Measurements from ENCODE around the gene GZMM.
"Not testable (repeated sequence)": the region's sequence is repeated elsewhere in the genome, so short reads cannot be mapped to it uniquely, and the experiment has no call there.

The GZMM gene

DNA sequence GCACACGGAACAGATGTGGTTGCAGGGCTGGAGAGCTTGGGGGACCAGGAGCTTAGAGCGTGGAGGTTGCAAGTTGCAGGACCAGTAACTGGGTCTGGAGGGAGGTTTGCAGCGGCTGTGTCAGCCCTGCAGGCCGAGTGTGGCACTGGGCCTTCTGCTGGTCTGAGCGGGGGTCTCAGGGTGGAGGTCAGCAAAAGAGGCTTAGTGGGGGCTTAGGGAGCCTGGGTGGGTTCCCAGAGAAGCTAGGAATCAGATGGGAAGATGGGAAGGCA is 40.1 kb downstream of the GZMM start:
- DNase-seq (ENCODE audit: extremely low read depth, low read depth), result no peak
- H3K4me3 ChIP-seq (replicated peaks; ENCODE audit: low read depth, low read length), result no peak overlapping the region
- TF ChIP-seq, protein P1, sequence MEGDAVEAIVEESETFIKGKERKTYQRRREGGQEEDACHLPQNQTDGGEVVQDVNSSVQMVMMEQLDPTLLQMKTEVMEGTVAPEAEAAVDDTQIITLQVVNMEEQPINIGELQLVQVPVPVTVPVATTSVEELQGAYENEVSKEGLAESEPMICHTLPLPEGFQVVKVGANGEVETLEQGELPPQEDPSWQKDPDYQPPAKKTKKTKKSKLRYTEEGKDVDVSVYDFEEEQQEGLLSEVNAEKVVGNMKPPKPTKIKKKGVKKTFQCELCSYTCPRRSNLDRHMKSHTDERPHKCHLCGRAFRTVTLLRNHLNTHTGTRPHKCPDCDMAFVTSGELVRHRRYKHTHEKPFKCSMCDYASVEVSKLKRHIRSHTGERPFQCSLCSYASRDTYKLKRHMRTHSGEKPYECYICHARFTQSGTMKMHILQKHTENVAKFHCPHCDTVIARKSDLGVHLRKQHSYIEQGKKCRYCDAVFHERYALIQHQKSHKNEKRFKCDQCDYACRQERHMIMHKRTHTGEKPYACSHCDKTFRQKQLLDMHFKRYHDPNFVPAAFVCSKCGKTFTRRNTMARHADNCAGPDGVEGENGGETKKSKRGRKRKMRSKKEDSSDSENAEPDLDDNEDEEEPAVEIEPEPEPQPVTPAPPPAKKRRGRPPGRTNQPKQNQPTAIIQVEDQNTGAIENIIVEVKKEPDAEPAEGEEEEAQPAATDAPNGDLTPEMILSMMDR (IDR thresholded peaks at IDR 0.05; ENCODE audit: low read depth, low read length, missing control alignments), result no peak

DNA sequence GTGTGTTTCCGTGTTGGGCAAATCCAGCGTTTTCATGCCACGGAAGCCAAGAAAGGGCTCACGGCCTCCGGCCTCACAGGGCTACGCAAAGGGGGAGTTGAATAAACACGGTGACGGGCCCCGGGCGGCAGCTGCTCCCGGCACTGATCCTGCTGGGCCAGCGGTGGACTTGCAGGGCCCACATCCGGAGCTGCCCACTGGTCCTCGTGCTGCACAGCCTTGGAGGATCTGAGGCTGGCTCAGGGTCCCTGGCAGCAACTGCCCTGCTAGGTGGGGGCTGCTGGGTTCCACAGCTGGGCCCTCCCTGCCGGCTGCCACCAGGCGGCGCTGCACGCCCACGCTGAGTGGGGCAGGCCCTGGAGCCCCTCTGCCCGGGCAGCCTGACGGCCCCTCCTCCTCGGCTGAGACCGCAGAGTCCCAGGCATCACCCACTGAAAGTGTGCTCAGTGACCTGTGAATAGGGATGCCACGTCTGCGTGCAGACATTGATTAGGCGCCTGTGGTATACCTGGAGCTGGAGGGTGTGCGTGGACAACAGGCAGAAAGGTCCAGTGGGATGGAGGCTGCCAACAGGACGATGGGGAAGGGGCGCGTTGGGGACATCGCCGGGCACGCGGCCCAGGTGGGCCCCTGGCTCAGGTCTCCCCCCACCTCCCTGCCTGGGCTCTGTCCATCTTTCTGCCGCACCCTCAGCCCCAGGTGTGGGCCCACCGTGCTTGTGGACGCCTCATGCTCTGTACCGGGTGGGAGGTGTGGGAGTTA is 40.6 kb downstream of the GZMM start:
- DNase-seq (ENCODE audit: extremely low read depth, low read depth), result no peak

DNA sequence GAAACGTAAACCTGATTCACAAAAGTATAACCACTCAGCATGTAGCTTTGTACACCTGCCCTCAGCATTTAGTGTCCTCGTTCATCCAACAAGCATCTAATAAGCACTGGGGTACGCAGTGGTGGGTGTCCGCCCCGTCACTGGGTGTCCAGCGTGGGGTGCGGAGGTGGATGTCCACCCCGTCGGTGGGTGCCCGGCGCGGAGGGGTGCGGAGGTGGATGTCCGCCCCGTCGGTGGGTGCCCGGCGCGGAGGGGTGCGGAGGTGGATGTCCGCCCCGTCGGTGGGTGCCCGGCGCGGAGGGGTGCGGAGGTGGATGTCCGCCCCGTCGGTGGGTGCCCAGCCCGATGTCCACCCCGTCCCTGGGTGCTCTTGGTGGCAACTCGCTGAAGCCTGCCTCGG is 41.3 kb downstream of the GZMM start:
- DNase-seq (ENCODE audit: extremely low read depth, low read depth); H3K4me3 ChIP-seq (replicated peaks; ENCODE audit: low read depth, low read length): not testable (repeated sequence)

More for the DNA sequence above, 40.6 kb downstream of the GZMM start:
- no peak overlapping the region for H3K4me3 ChIP-seq (replicated peaks; ENCODE audit: low read depth, low read length)
- TF ChIP-seq, protein P1 (IDR thresholded peaks at IDR 0.05; ENCODE audit: low read depth, low read length, missing control alignments), result peak; percentile 95

DNA sequence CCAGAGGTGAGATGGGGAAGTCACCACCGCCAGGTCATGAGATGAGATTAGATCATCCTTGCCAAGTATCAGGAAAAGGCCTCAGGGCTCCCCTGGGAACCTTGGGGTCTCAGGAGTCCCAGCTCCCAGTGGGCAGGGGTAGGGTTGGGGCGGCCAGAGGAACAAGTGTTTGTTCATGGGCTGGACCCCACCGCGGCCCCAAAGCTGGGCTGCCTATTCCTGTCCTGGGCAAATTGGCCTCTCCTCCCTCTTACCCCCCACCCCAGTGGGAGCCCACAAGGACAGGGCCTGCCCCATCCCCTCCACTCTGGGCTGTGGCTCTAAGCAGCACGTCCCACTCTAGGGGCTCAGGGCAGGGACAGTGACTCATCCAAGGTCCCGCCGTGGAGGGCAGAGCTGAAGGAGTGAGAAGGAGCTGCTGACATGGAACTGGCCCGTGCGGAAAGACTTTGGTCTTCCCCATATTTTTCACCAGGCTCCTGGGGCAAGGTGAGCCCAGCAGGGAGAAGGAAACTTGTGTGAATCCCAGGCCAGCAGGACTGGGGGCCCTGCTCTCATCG is 41.8 kb downstream of the GZMM start:
- TF ChIP-seq, protein P1 (IDR thresholded peaks at IDR 0.05; ENCODE audit: low read depth, low read length, missing control alignments), result no peak
- DNase-seq (ENCODE audit: extremely low read depth, low read depth), result no peak
- no peak overlapping the region for H3K4me3 ChIP-seq (replicated peaks; ENCODE audit: low read depth, low read length)

DNA sequence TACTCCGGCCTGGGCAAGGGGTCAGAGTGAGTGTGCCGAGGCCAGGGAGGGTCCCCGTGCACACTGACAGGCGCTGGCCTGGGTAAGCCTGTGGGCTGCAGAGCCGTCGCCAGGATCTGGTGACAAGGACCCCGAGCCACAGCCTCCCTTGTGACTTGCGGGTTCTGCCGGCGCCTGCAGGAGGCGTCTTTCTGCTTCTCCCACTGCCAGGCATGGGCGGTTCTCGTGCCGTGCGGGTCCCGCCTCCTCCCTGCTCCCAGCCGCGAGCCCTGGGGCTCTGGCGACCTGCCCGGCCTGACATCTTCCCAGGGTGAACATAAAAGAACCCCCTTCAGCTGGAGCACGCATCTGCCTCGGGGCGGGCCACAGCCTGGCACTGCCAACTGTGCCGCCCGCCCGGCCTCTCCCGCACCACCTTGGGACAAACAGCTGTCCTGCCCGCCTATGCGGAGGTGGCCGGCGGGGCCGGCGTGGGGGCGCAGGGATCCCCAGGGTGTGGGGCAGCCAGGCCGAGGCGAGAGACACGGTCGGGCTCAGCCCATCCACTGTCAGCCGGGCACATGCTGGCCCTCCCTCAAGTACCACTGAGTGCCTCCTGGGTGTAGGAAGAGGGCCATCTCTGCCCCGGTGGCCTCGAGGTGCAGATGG is 44.4 kb downstream of the GZMM start:
- no peak for DNase-seq (ENCODE audit: extremely low read depth, low read depth)
- TF ChIP-seq, protein P1 (IDR thresholded peaks at IDR 0.05; ENCODE audit: low read depth, low read length, missing control alignments), result peak; percentile 74
- H3K4me3 ChIP-seq (replicated peaks; ENCODE audit: low read depth, low read length), result no peak overlapping the region

DNA sequence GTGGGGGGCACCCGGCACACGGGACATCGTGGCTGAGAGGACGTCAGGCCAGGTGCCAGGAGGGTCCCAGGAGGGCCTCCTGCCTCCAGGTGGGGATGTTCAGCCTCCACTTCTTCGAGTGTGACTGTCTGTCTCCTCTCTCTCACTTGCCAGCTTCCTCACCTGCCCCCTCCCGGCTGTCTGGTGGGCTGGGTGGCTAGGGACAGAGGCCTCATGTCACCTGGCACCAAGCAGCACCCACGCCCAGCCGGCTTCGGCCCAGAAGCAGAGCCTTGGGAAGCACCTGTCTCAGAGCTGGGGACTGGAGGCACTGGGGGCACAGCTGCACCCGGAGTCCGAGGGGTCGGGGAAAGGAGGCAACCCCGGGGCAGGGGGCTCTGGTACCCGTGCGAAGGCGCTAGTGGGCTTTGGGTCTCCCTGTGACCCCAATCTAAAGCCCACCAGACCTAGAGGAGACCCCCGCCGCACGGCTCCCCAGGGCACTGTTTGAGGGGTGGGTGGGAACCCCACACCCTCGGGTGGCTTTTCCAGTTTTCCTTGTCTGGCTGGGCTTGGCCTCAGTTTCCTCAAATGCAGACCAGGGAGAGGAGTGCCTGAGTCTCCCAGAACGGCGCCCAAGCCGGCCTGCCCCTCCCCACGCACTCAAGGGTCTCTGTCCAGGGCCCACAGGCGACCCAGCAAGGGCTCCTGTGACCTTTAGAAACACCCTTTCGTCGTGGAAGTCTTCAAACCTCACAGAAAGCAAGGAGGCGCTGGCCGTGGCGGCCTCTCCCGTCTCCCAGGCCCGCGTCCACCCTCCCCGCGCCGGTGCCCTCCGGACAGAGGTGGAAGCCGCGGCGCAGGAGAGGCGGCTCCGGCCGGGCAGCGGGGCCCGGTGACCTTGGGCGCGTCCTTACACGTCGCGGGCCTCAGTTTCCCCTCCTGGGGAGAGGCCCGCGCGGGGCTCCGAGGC is 45.2 kb downstream of the GZMM start:
- TF ChIP-seq, protein P1 (IDR thresholded peaks at IDR 0.05; ENCODE audit: low read depth, low read length, missing control alignments), result no peak
- DNase-seq (ENCODE audit: extremely low read depth, low read depth), result no peak
- no peak overlapping the region for H3K4me3 ChIP-seq (replicated peaks; ENCODE audit: low read depth, low read length)

All from HFF-Myc (cell line).